ENCODE measurements around the gene ARX.

Gene ARX

DNA sequence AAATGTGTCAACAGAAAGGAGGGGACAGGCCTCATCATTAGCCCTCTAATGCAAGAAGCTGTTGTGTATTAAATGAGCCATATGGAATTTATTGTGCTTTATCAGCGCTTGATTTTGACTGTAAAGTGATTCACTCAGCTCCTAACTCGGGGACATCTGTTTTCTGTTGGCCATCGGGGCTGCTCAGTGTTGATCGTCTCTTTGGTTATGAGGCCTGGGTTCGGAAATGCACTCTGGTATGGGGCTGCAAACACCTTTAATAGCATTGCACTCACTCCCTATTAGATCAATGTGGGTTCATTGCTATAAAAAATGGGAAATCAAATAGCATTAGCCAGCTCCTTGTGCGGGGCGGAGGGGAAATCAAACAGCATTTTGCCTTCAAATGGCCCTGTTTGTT lies 6.4 kb downstream of the ARX start:
- H3K79me2 ChIP-seq (ENCODE audit: insufficient read depth, low read depth): no peaks in the 10 kb centered on the region
- H3K4me3 ChIP-seq (IDR thresholded peaks at IDR 0.05; ENCODE audit: insufficient read depth, low read depth, low read length): no peak overlapping the region
- no peaks in the 10 kb centered on the region for H3K36me3 ChIP-seq (ENCODE audit: insufficient read depth)
- H3K9ac ChIP-seq: no peak overlapping the region
- TF ChIP-seq, protein P1, sequence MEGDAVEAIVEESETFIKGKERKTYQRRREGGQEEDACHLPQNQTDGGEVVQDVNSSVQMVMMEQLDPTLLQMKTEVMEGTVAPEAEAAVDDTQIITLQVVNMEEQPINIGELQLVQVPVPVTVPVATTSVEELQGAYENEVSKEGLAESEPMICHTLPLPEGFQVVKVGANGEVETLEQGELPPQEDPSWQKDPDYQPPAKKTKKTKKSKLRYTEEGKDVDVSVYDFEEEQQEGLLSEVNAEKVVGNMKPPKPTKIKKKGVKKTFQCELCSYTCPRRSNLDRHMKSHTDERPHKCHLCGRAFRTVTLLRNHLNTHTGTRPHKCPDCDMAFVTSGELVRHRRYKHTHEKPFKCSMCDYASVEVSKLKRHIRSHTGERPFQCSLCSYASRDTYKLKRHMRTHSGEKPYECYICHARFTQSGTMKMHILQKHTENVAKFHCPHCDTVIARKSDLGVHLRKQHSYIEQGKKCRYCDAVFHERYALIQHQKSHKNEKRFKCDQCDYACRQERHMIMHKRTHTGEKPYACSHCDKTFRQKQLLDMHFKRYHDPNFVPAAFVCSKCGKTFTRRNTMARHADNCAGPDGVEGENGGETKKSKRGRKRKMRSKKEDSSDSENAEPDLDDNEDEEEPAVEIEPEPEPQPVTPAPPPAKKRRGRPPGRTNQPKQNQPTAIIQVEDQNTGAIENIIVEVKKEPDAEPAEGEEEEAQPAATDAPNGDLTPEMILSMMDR (conservative IDR thresholded peaks at IDR 0.05; ENCODE audit: low read depth, low read length): no peak
- H3K4me1 ChIP-seq (ENCODE audit: low read depth, poor library complexity, severe bottlenecking): no peaks in the 10 kb centered on the region
- no peak overlapping the region for H3K27ac ChIP-seq
- no peaks in the 10 kb centered on the region for H4K20me1 ChIP-seq (ENCODE audit: insufficient read depth)
- H3K27me3 ChIP-seq (ENCODE audit: insufficient read depth, low read depth): no peaks in the 10 kb centered on the region
- no peak overlapping the region for H2AFZ ChIP-seq (ENCODE audit: low read depth)
- H3K4me2 ChIP-seq: no peak overlapping the region

DNA sequence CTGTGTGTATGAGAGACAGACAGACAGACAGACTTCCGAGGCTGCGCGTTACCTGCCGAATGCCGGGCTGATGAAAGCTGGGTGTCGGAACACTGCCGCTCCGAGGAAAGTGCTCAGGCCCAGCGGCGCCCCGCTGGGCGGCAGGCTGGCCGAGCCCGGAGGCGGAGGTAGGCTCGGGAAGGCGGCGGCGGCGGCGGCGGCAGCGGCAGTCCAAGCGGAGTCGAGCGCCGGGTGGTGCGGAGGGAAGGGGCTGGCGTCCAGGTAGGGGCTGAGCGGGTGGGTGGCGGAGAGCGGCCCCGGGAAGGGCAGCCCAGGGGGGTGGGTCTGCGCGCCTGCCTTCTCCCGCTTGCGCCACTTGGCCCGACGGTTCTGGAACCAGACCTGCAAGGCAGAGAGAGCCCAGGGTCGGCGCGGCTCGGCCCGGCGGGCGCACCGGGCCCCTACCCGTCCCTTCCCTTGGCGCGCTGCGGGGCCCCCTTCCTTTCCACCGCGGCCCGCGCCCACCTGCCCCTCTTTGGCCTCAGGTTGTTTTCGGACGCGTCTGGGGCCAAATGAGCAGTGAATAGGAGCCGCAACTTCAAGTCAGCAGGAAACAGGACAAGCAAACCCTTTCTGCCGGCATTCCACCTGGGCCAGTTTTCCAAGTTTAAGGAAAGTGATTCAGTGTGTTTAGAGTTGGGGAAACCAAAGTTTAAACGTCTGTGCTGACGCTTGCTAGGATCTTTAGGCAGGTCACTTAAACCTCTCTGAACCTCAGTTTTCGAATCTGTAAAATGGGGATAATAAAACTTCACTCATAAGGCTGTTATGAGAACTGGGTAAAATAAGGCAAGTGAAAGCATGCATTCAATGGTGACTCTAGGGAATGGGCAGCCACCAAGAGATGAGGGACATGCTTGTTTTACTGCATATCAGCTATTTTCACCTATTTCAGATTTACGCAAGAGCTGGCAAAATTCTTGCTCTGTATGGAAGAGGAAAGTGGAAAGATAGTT lies 8.4 kb downstream of the ARX start:
- Histone ChIP-seq H3K4me2 (no peak overlapping the region), H3K27me3 (ENCODE audit: insufficient read depth, low read depth) (no peaks in the 10 kb centered on the region), H4K20me1 (ENCODE audit: insufficient read depth) (no peaks in the 10 kb centered on the region), H3K9ac (no peak overlapping the region), H3K79me2 (ENCODE audit: insufficient read depth, low read depth) (no peaks in the 10 kb centered on the region), H3K27ac (no peak overlapping the region), H3K4me1 (ENCODE audit: low read depth, poor library complexity, severe bottlenecking) (no peaks in the 10 kb centered on the region), H2AFZ (ENCODE audit: low read depth) (no peak overlapping the region), H3K4me3 (IDR thresholded peaks at IDR 0.05; ENCODE audit: insufficient read depth, low read depth, low read length) (no peak overlapping the region), H3K36me3 (ENCODE audit: insufficient read depth) (no peaks in the 10 kb centered on the region)
- TF ChIP-seq, protein P1 (conservative IDR thresholded peaks at IDR 0.05; ENCODE audit: low read depth, low read length): no peak

DNA sequence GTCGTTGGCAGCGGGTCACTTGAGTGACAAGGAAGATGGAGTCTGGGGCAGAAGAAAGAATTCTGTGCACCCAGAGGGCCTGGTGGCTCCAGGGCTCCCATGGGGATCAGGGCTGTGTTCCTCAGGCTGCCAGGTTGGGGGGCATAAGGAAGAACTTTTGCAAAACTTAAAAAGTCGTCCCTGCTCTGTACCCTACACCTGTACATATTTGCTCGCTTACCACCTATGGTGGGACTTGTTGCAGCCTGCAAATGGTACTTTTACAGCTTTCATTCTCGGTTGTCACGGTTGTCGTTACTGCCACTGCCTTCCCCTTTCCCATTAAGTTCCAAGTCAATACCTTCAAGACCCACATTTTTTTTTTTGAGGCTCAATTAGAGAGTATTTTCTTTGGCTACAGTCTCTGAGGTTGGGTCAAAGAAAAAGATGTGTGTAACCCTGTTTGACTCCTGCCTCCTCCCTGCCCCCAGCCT lies 9.1 kb downstream of the ARX start:
- no peak overlapping the region for H2AFZ ChIP-seq (ENCODE audit: low read depth)
- H4K20me1 ChIP-seq (ENCODE audit: insufficient read depth): no peaks in the 10 kb centered on the region
- H3K4me3 ChIP-seq (IDR thresholded peaks at IDR 0.05; ENCODE audit: insufficient read depth, low read depth, low read length): no peak overlapping the region
- TF ChIP-seq, protein P1 (conservative IDR thresholded peaks at IDR 0.05; ENCODE audit: low read depth, low read length): no peak
- no peaks in the 10 kb centered on the region for H3K79me2 ChIP-seq (ENCODE audit: insufficient read depth, low read depth)
- no peaks in the 10 kb centered on the region for H3K4me1 ChIP-seq (ENCODE audit: low read depth, poor library complexity, severe bottlenecking)
- no peaks in the 10 kb centered on the region for H3K36me3 ChIP-seq (ENCODE audit: insufficient read depth)
- no peak overlapping the region for H3K27ac ChIP-seq
- H3K4me2 ChIP-seq: no peak overlapping the region
- no peak overlapping the region for H3K9ac ChIP-seq
- H3K27me3 ChIP-seq (ENCODE audit: insufficient read depth, low read depth): no peaks in the 10 kb centered on the region

DNA sequence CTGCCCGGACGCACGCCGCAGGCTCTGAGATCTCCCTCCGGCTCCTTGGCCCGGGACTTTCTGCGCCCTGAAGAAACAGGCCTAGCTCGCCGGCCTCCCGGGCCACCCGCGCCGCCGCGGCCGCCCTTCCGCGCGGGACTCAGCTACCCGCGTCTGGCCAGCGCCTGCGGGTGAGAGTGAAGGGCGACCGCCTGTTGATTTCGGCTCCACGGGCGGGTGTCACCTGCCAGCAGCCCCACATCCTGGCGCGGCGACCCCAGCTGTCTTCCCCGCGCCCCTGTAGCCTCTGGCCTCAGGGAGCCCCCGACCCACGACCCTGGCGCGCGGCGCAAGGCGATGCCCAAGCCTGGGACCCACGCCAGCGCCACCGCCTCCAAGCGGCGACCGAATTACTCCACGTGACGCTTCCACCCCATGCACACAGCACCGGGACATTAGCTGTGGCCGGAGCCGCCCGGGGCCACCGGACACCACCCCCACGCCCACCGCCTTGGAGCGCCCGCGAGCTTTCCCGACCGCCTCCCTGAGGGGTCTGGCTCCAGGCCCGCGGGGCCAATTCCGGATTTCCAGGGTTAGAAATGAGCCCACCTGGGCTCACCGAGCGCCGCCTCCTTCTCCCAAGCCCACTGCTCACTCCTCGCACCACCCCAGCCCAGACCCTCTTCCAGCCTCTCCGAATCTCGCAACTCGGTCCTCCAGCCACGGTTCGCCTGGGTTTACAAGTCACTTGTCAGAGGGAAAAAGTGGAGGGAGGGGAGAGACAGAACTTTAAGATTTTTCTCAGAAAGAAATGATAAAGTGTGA lies 10.2 kb downstream of the ARX start:
- H3K4me1 ChIP-seq (ENCODE audit: low read depth, poor library complexity, severe bottlenecking): no peaks in the 10 kb centered on the region
- no peak overlapping the region for H3K4me2 ChIP-seq
- TF ChIP-seq, protein P1 (conservative IDR thresholded peaks at IDR 0.05; ENCODE audit: low read depth, low read length): no peak
- H3K36me3 ChIP-seq (ENCODE audit: insufficient read depth): no peaks in the 10 kb centered on the region
- H2AFZ ChIP-seq (ENCODE audit: low read depth): no peak overlapping the region
- H3K79me2 ChIP-seq (ENCODE audit: insufficient read depth, low read depth): no peaks in the 10 kb centered on the region
- no peak overlapping the region for H3K27ac ChIP-seq
- no peak overlapping the region for H3K9ac ChIP-seq
- no peaks in the 10 kb centered on the region for H3K27me3 ChIP-seq (ENCODE audit: insufficient read depth, low read depth)
- H4K20me1 ChIP-seq (ENCODE audit: insufficient read depth): no peaks in the 10 kb centered on the region
- no peak overlapping the region for H3K4me3 ChIP-seq (IDR thresholded peaks at IDR 0.05; ENCODE audit: insufficient read depth, low read depth, low read length)

All from KMS-11 (cell line).